SK-N-MC (cell line): Measurements from ENCODE around the gene SRRM4.

ENCODE experiments used
- EZH2 ChIP-seq: fragments of 200-600 bp; sonication (generic); IDR thresholded peaks from one replicate; pipeline ENCODE4 v1.6.1; 2017; ENCODE audit warnings: antibody characterized with exemption
- POLR2AphosphoS5 ChIP-seq: IDR thresholded peaks from 2 replicates; pipeline ENCODE4 v1.6.1; 2012; ENCODE audit warnings: mild to moderate bottlenecking, low read depth, low read length, borderline replicate concordance

DNA sequence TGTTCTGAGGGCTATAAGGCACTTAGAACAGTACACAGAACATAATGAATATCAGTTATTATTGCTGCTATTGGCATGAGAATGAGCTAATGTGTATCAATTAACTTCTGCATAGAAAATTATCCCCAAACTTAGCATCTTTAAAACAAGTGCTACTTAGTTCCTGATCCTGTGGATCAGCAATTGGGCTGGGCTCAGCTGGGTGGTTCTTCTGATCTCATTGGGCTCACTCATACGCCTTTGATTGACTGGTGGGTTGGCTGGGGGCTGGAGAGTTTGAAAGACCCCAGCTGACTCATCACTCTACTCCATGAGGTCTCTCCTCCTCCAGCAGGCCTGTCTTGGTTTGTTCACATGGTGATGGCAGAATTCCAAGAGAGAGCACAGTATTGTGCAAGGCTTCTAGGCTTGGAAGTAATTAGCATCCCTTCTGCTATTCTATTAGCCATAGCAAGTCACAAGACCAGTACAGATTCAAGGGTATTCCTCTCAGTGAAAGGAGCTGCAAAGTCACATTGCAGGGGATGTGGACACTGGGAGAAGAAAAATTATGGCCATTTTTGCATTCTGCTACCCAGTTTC lies 170.2 kb downstream of the SRRM4 start:
- TF ChIP-seq EZH2 (no peak), POLR2AphosphoS5 (no peak)
